SK-N-SH (cell line): ENCODE results near the gene NKX2-2. TPM values are rescaled to one million over a fixed set of nuclear protein-coding genes. Genes with fewer than 3 reads are reported as not detected.

Experiments used
- CTCF ChIA-PET: fragments of 300-600, 350-600 bp; formaldehyde crosslinking; extraction: SDS; loops from one replicate; lab custom pipeline; 2021; lab: Yijun Ruan, JAX
- POLR2A ChIA-PET: fragments of 350-600 bp; sonication (Branson Sonifier 250); formaldehyde crosslinking; extraction: SDS; loops from one replicate; lab custom pipeline; 2020; ENCODE audit warnings: antibody characterized with exemption, inconsistent platforms; lab: Yijun Ruan, JAX
- DNase-seq: peaks from one replicate; pipeline ENCODE4 v3.0.0; 2012
- H2AFZ ChIP-seq: fragments of 200-600 bp; sonication (generic); 2 replicates; pipeline ENCODE4 v1.8.1; 2016; ENCODE audit warnings: antibody characterized with exemption, mild to moderate bottlenecking, low read depth
- H3F3A ChIP-seq: fragments of 200-600 bp; sonication (generic); replicated peaks from 2 replicates; pipeline ENCODE3; 2016; ENCODE audit warnings: antibody characterized with exemption, mild to moderate bottlenecking; ENCODE audit not compliant: insufficient read depth
- H3K27ac ChIP-seq, 2 experiments: fragments of 200-500 bp in 1 of 2; fragments of 200-600 bp in 1 of 2; sonication (Bioruptor generic) in 1 of 2; sonication (generic), shearing (Covaris generic) in 1 of 2; 2 replicates each; pipeline versions ENCODE4 v1.5.1 to v1.6.1; 2014 to 2016; ENCODE audit warnings: low read depth in 2 of 2, inconsistent platforms in 1 of 2, low read length in 1 of 2, mild to moderate bottlenecking in 1 of 2, mixed read lengths in 1 of 2
- H3K27me3 ChIP-seq: fragments of 200-600 bp; sonication (generic), shearing (Covaris generic); 2 replicates; pipeline ENCODE4 v1.6.1; 2016; ENCODE audit warnings: mixed run types; ENCODE audit not compliant: insufficient read depth
- H3K36me3 ChIP-seq, 2 experiments: fragments of 200-500 bp in 1 of 2; fragments of 200-600 bp in 1 of 2; sonication (Bioruptor generic) in 1 of 2; sonication (generic) in 1 of 2; replicated peaks in 1 of 2; 2 replicates each; pipeline versions ENCODE3 to v1.5.1; 2014 to 2016; ENCODE audit warnings: low read length in 1 of 2, mild to moderate bottlenecking in 1 of 2; ENCODE audit not compliant: insufficient read depth in 2 of 2, control insufficient read depth in 1 of 2
- H3K4me1 ChIP-seq, 2 experiments: fragments of 200-500 bp in 1 of 2; fragments of 200-600 bp in 1 of 2; sonication (Bioruptor generic) in 1 of 2; sonication (generic), shearing (Covaris generic) in 1 of 2; 2 replicates each; pipeline versions ENCODE4 v1.5.1 to v1.6.1; 2014 to 2016; ENCODE audit warnings: low read depth in 1 of 2, low read length in 1 of 2, mixed run types in 1 of 2; ENCODE audit not compliant: insufficient read depth in 2 of 2, control insufficient read depth in 1 of 2
- H3K4me2 ChIP-seq: fragments of 200-600 bp; sonication (generic), shearing (Covaris generic); 2 replicates; pipeline ENCODE4 v1.6.1; 2017; ENCODE audit warnings: mixed run types
- H3K4me3 ChIP-seq, 2 experiments: fragments of 200-500 bp in 1 of 2; fragments of 200-600 bp in 1 of 2; sonication (Bioruptor generic) in 1 of 2; sonication (generic), shearing (Covaris generic) in 1 of 2; 2 replicates each; pipeline versions ENCODE4 v1.5.1 to v1.8.1; 2014 to 2016; ENCODE audit warnings: low read depth in 2 of 2, inconsistent platforms in 1 of 2, low read length in 1 of 2, mild to moderate bottlenecking in 1 of 2, mixed read lengths in 1 of 2, moderate library complexity in 1 of 2
- H3K79me2 ChIP-seq: fragments of 200-600 bp; sonication (generic); 2 replicates; pipeline ENCODE4 v1.8.1; 2017; ENCODE audit warnings: mild to moderate bottlenecking; ENCODE audit not compliant: insufficient read depth
- H3K9ac ChIP-seq: fragments of 200-600 bp; sonication (generic); 2 replicates; pipeline ENCODE4 v1.6.1; 2017; ENCODE audit warnings: mixed run types
- H3K9me2 ChIP-seq: fragments of 200-600 bp; sonication (generic); 2 replicates; pipeline ENCODE4 v1.6.1; 2017; ENCODE audit warnings: mixed run types
- H3K9me3 ChIP-seq: fragments of 200-600 bp; sonication (generic); 2 replicates; pipeline ENCODE4 v1.6.1; 2017; ENCODE audit warnings: mixed run types, mild to moderate bottlenecking, moderate library complexity
- H4K20me1 ChIP-seq: fragments of 200-600 bp; sonication (generic); 2 replicates; pipeline ENCODE4 v1.6.1; 2017; ENCODE audit warnings: mild to moderate bottlenecking, mixed run types; ENCODE audit not compliant: insufficient read depth
- CTCF ChIP-seq: fragments of 200-600 bp; sonication (generic); IDR thresholded peaks from 2 replicates; pipeline ENCODE4 v1.6.1; 2017; ENCODE audit warnings: antibody characterized with exemption, mild to moderate bottlenecking, moderate library complexity
- ELF1 ChIP-seq: IDR thresholded peaks from 2 replicates; pipeline ENCODE4 v1.4.0; 2012
- FOXM1 ChIP-seq: IDR thresholded peaks from 2 replicates; pipeline ENCODE4 v1.4.0; 2012; ENCODE audit warnings: low read depth, mild to moderate bottlenecking
- GABPA ChIP-seq: IDR thresholded peaks from 2 replicates; pipeline ENCODE4 v1.4.0; 2012; ENCODE audit warnings: low read depth, mild to moderate bottlenecking
- IRF3 ChIP-seq: fragments of 150-350 bp; IDR thresholded peaks from 2 replicates; pipeline ENCODE4 v1.6.1; 2016; ENCODE audit warnings: mild to moderate bottlenecking, low read depth, low read length
- JUND ChIP-seq: IDR thresholded peaks from 2 replicates; pipeline ENCODE4 v1.4.0; 2012
- POLR2AphosphoS5 ChIP-seq: IDR thresholded peaks from 2 replicates; pipeline ENCODE4 v1.6.1; 2012; ENCODE audit warnings: low read depth, low read length
- RCOR1 ChIP-seq: fragments of 150-350 bp; IDR thresholded peaks from 2 replicates; pipeline ENCODE4 v1.6.1; 2017; ENCODE audit warnings: antibody characterized with exemption, low read length
- REST ChIP-seq: IDR thresholded peaks from 2 replicates; pipeline ENCODE4 v1.6.1; 2012; ENCODE audit warnings: mild to moderate bottlenecking, low read depth, low read length, moderate library complexity
- SIN3A ChIP-seq: IDR thresholded peaks from 2 replicates; pipeline ENCODE4 v1.6.1; 2012; ENCODE audit warnings: low read depth, mild to moderate bottlenecking, low read length, moderate library complexity, borderline replicate concordance
- TAF1 ChIP-seq: IDR thresholded peaks from 2 replicates; pipeline ENCODE4 v1.6.1; 2012; ENCODE audit warnings: low read depth, mild to moderate bottlenecking, low read length, moderate library complexity, borderline replicate concordance
- USF1 ChIP-seq: IDR thresholded peaks from 2 replicates; pipeline ENCODE4 v1.4.0; 2012; ENCODE audit warnings: low read depth, borderline replicate concordance
- WGBS: methylation state at CpG from one replicate; pipeline ENCODE4 v1.1.6; 2017; ENCODE audit warnings: low lambda C conversion rate; 5-methylcytosine and 5-hydroxymethylcytosine counted together
- polyA plus RNA-seq, 3 experiments: library from polyadenylated mRNA; depleted of rRNA; stranded (reverse); fragments of >200 nt; gene quantifications; 2 replicates each; pipeline ENCODE4 v1.2.3, GENCODE V29; 2012
- TF ChIP-seq, protein P1 (sequence below): IDR thresholded peaks from 2 replicates; pipeline ENCODE4 v1.4.0; 2012; ENCODE audit warnings: low read depth

The NKX2-2 gene
- polyA plus RNA-seq, 1 of the 3 experiments (the other 2 are of a cell fraction), result not detected

DNA sequence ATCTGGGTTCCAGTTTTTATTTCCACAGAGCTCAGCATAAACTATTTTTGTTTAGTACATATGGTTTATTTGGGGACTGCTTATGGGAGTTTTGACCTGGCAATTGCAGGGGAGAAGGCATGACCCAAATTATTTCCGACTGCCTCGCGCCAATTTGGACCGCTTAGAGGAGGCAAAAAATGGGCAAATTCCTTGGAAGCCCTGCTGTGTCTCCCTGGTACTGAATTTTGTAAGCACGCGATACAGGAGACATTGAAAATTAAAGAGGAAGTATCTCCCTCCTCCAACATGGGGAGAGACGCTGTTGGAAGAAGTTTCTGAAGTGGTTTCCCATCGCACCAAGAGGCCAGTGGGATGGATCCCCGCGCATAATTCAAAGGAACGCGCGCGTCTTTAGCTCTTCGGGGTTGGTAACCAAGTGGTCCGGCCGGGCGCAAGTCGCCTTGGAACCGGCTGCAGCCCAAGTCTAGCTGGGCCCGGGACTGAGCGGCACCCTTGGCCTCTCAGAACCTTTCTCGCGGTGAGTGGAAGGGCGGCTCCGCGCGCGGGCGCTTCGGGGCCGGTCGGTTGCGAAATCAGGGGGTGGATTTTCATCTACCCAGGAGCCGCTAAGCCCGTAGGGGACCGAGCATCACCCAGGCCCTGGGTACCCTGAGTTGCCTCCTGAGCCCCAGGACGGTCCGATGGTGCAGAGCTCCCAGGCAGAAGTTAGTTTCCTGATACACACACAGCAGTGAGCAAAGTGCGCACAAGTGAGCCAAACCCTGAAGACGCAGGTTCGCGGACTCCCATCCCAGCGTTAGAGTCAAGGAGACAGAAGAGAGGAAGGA, 6.2 kb downstream of the NKX2-2 start:
- H3K36me3 ChIP-seq, result no peaks in the 10 kb centered on the region

More for the DNA sequence above, 6.2 kb downstream of the NKX2-2 start:
- Histone ChIP-seq H3K27ac (no peak overlapping the region), H3K9ac (no peak overlapping the region), H3K4me2 (no peak overlapping the region), H3K9me2 (no peaks in the 10 kb centered on the region), H3K9me3 (no peaks in the 10 kb centered on the region)
- TF ChIP-seq IRF3 (no peak), CTCF (no peak), POLR2AphosphoS5 (no peak), RCOR1 (no peak), USF1 (no peak), FOXM1 (no peak), GABPA (no peak), ELF1 (no peak), REST (no peak), SIN3A (no peak), JUND (no peak), TAF1 (no peak)
- TF ChIP-seq, protein P1, sequence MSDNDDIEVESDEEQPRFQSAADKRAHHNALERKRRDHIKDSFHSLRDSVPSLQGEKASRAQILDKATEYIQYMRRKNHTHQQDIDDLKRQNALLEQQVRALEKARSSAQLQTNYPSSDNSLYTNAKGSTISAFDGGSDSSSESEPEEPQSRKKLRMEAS, result no peak
- TF ChIP-seq, all 33 proteins: peak for 0
- POLR2A ChIA-PET, result no interaction called here
- Histone ChIP-seq H2AFZ (no peak overlapping the region), H3K79me2 (no peaks in the 10 kb centered on the region), H3K27me3 (peaks cover 91% of the 10 kb centered on the region), H3K4me3 (no peak overlapping the region), H3F3A (no peaks in the 10 kb centered on the region), H3K4me1 (peaks cover 0 to 4% of the 10 kb centered on the region in 2 experiments; a peak in 2 of 4 replicates), H4K20me1 (no peaks in the 10 kb centered on the region)
- DNase-seq, result peak; percentile 27
- 30% methylated on average over 24 of the region's 44 CpGs for WGBS
- CTCF ChIA-PET, result interaction anchor here (1.0 to 15.0 kb wide), 14 partner anchors 10 to 670 kb away, joined by 3 to 336 read pairs (median 14); partner anchors contain the start of gene NKX2-2
